GM23338 (cell line): Measurements from ENCODE around the gene FAM227B. TPM values are rescaled to one million over a fixed set of nuclear protein-coding genes. Genes with fewer than 3 reads are reported as not detected.

Source experiments
- ATAC-seq: fragments of 200-7000 bp; cut with Tn5 transposase; 3 replicates; pipeline ENCODE4 v1.9.1; 2020
- DNase-seq: peaks from one replicate; pipeline ENCODE4 v3.0.0-alpha.2; 2015; ENCODE audit warnings: low spot score
- H2AFZ ChIP-seq: fragments of 200-600 bp; sonication (generic); 2 replicates; pipeline ENCODE4 v1.8.0; 2016; ENCODE audit warnings: antibody characterized with exemption, mild to moderate bottlenecking, moderate library complexity
- H3F3A ChIP-seq: fragments of 200-600 bp; sonication (generic); replicated peaks from 2 replicates; pipeline ENCODE4 v1.8.0; 2017; ENCODE audit warnings: antibody characterized with exemption, mixed run types, low read depth
- H3K27ac ChIP-seq: fragments of 200-600 bp; sonication (generic); 2 replicates; pipeline ENCODE4 v1.6.1; 2016; ENCODE audit warnings: low read depth
- H3K27me3 ChIP-seq: fragments of 200-600 bp; sonication (generic); 2 replicates; pipeline ENCODE4 v1.8.0; 2016; ENCODE audit warnings: mild to moderate bottlenecking, mixed run types, moderate library complexity; ENCODE audit not compliant: insufficient read depth
- H3K36me3 ChIP-seq: fragments of 200-600 bp; sonication (generic); 2 replicates; pipeline ENCODE4 v1.8.0; 2016; ENCODE audit warnings: mild to moderate bottlenecking; ENCODE audit not compliant: insufficient read depth
- H3K4me1 ChIP-seq: fragments of 200-600 bp; sonication (generic); 2 replicates; pipeline ENCODE4 v1.8.0; 2016; ENCODE audit warnings: mild to moderate bottlenecking, moderate library complexity; ENCODE audit not compliant: insufficient read depth
- H3K4me2 ChIP-seq: fragments of 200-600 bp; sonication (generic); 2 replicates; pipeline ENCODE4 v1.7.1; 2017; ENCODE audit warnings: mixed run types
- H3K4me3 ChIP-seq: fragments of 200-600 bp; sonication (generic); 2 replicates; pipeline ENCODE4 v1.6.1; 2016; ENCODE audit warnings: mixed run types
- H3K79me2 ChIP-seq: fragments of 200-600 bp; sonication (generic); replicated peaks from 2 replicates; pipeline ENCODE4 v1.8.0; 2017; ENCODE audit warnings: mild to moderate bottlenecking; ENCODE audit not compliant: insufficient read depth
- H3K9me2 ChIP-seq: fragments of 200-600 bp; sonication (generic); 2 replicates; pipeline ENCODE4 v1.8.0; 2017; ENCODE audit not compliant: insufficient read depth
- H4K20me1 ChIP-seq: fragments of 200-600 bp; sonication (generic); replicated peaks from 2 replicates; pipeline ENCODE4 v1.8.0; 2017; ENCODE audit warnings: mild to moderate bottlenecking; ENCODE audit not compliant: insufficient read depth
- H3K27ac Mint-ChIP-seq: 2 replicates; pipeline ENCODE4 v1.8.0; 2020; ENCODE audit warnings: inconsistent platforms, mild to moderate bottlenecking, moderate library complexity, mixed read lengths
- H3K27me3 Mint-ChIP-seq: 3 replicates; pipeline ENCODE4 v1.8.0; 2022; ENCODE audit warnings: low read depth, mild to moderate bottlenecking, moderate library complexity, mixed read lengths, inconsistent platforms; ENCODE audit not compliant: insufficient read depth, poor library complexity
- H3K36me3 Mint-ChIP-seq: 3 replicates; pipeline ENCODE4 v1.8.0; 2021; ENCODE audit warnings: low read depth, mild to moderate bottlenecking, inconsistent platforms, moderate library complexity, mixed read lengths
- H3K4me1 Mint-ChIP-seq: 3 replicates; pipeline ENCODE4 v1.8.0; 2020; ENCODE audit warnings: mild to moderate bottlenecking, inconsistent platforms, mixed read lengths
- H3K4me3 Mint-ChIP-seq: 3 replicates; pipeline ENCODE4 v1.8.0; 2021; ENCODE audit warnings: moderate library complexity, mild to moderate bottlenecking, inconsistent platforms, mixed read lengths
- H3K9me3 Mint-ChIP-seq: 3 replicates; pipeline ENCODE4 v1.8.0; 2020; ENCODE audit warnings: moderate library complexity, mild to moderate bottlenecking, inconsistent platforms, mixed read lengths
- CREB1 ChIP-seq: fragments of 250-450 bp; sonication (Bioruptor Pico); IDR thresholded peaks from 2 replicates; pipeline ENCODE4 v1.5.0; 2020; ENCODE audit warnings: low read depth, mild to moderate bottlenecking, moderate library complexity
- CTCF ChIP-seq, 2 experiments: fragments of 200-600 bp in 1 of 2; sonication (generic) in 1 of 2; conservative IDR thresholded peaks; 2 replicates each; pipeline versions ENCODE4 v1.5.1 to v1.6.1; 2016 to 2017; ENCODE audit warnings: antibody characterized with exemption in 2 of 2, low read depth in 2 of 2, mild to moderate bottlenecking in 2 of 2, moderate library complexity in 1 of 2
- ETS1 ChIP-seq: IDR thresholded peaks from 2 replicates; pipeline ENCODE4 v1.6.1; 2016; ENCODE audit warnings: antibody characterized with exemption
- EZH2 ChIP-seq: fragments of 200-600 bp; sonication (generic); IDR thresholded peaks from one replicate; pipeline ENCODE4 v1.8.0; 2017; ENCODE audit warnings: antibody characterized with exemption, mild to moderate bottlenecking, low read depth; ENCODE audit not compliant: unreplicated experiment
- EZH2phosphoT487 ChIP-seq: fragments of 200-600 bp; sonication (generic); IDR thresholded peaks from one replicate; pipeline ENCODE4 v1.8.1; 2018; ENCODE audit warnings: antibody characterized with exemption; ENCODE audit not compliant: unreplicated experiment
- JUNB ChIP-seq: IDR thresholded peaks from one replicate; pipeline ENCODE4 v1.6.1; 2016; ENCODE audit warnings: antibody characterized with exemption; ENCODE audit not compliant: unreplicated experiment
- NANOG ChIP-seq: IDR thresholded peaks from 2 replicates; pipeline ENCODE4 v1.6.1; 2016; ENCODE audit warnings: antibody characterized with exemption, borderline replicate concordance
- POLR2AphosphoS5 ChIP-seq: IDR thresholded peaks from 2 replicates; pipeline ENCODE4 v1.6.1; 2016; ENCODE audit warnings: antibody characterized with exemption, low read depth
- REST ChIP-seq: IDR thresholded peaks from one replicate; pipeline ENCODE4 v1.6.1; 2018; ENCODE audit warnings: antibody characterized with exemption; ENCODE audit not compliant: unreplicated experiment
- STAT1 ChIP-seq: IDR thresholded peaks from one replicate; pipeline ENCODE4 v1.6.1; 2016; ENCODE audit warnings: antibody characterized with exemption; ENCODE audit not compliant: unreplicated experiment
- ZNF114 ChIP-seq: fragments of 250-450 bp; sonication (Bioruptor Pico); IDR thresholded peaks from 2 replicates; pipeline ENCODE4 v1.5.0; 2020; ENCODE audit warnings: mild to moderate bottlenecking, moderate library complexity
- ZNF331 ChIP-seq: fragments of 250-450 bp; sonication (Bioruptor Pico); IDR thresholded peaks from 2 replicates; pipeline ENCODE4 v1.5.0; 2020; ENCODE audit warnings: low read depth, mild to moderate bottlenecking, moderate library complexity
- ZNF462 ChIP-seq: fragments of 250-450 bp; sonication (Bioruptor Pico); IDR thresholded peaks from 2 replicates; pipeline ENCODE4 v1.5.0; 2020; ENCODE audit warnings: mild to moderate bottlenecking, moderate library complexity
- polyA plus RNA-seq: library from polyadenylated mRNA; unstranded; fragments of >200 nt; fragmentation: Nextera tagmentation; extraction: Ambion mirVana; gene quantifications from 2 replicates; pipeline ENCODE4 v1.2.1, GENCODE V29; 2016
- total RNA-seq: library from RNA; depleted of rRNA; stranded (reverse); fragments of >200 nt; shearing (Covaris generic); gene quantifications from 2 replicates; pipeline ENCODE4 v1.2.3, GENCODE V29; 2014

Gene FAM227B
- total and polyA plus RNA-seq, 2 experiments from 2014 or later: 2.6 to 10.2 TPM

GRCh38 chr15:49279521-49280456 is 340.8 kb downstream of the FAM227B start:
- H2AFZ ChIP-seq: no peak overlapping the region
- H3K9me3 Mint-ChIP-seq: no peaks in the 10 kb centered on the region
- no peak overlapping the region for H3K27ac ChIP-seq
- H3K4me1 ChIP-seq: no peaks in the 10 kb centered on the region
- peaks cover 14% of the 10 kb centered on the region for H3K36me3 Mint-ChIP-seq
- H3K79me2 ChIP-seq: no peaks in the 10 kb centered on the region
- no peaks in the 10 kb centered on the region for H4K20me1 ChIP-seq
- H3K9me2 ChIP-seq: peaks cover 7% of the 10 kb centered on the region
- H3F3A ChIP-seq: no peaks in the 10 kb centered on the region
- DNase-seq: no peak
- H3K27me3 ChIP-seq: no peaks in the 10 kb centered on the region
- H3K4me3 ChIP-seq: no peak overlapping the region
- H3K27ac Mint-ChIP-seq: no peak overlapping the region
- TF ChIP-seq ZNF331 (CRISPR knock-in tag) (no peak), REST (no peak), ETS1 (no peak), CREB1 (no peak), NANOG (no peak), CTCF (conservative IDR thresholded peaks at IDR 0.05; ENCODE audit: low read depth in 2 of 2) (no peak), STAT1 (no peak), EZH2phosphoT487 (no peak), ZNF114 (CRISPR knock-in tag) (no peak), JUNB (no peak), EZH2 (no peak), ZNF462 (no peak), POLR2AphosphoS5 (no peak)
- H3K4me2 ChIP-seq: no peak overlapping the region
- H3K4me1 Mint-ChIP-seq: peaks cover 2% of the 10 kb centered on the region; the same call in 2 of the 3 replicates
- H3K4me3 Mint-ChIP-seq: no peak overlapping the region
- ATAC-seq: no peak
- no peaks in the 10 kb centered on the region for H3K27me3 Mint-ChIP-seq
- H3K36me3 ChIP-seq: no peaks in the 10 kb centered on the region
